HG02763 (cell line): ENCODE measurements around the gene KCNJ5.
"Not testable (repeated sequence)": the region's sequence is repeated elsewhere in the genome, so short reads cannot be mapped to it uniquely, and the experiment has no call there.

Experiments
- ATAC-seq: cut with Tn5 transposase; IDR thresholded peaks from one replicate; pipeline ENCODE4 v1.9.1; 2021; ENCODE audit warnings: mild to moderate bottlenecking, moderate library complexity; ENCODE audit not compliant: unreplicated experiment

KCNJ5 gene

GRCh38 chr11:128909438-128910125 is 18.4 kb downstream of the KCNJ5 start:
- no peak for ATAC-seq

- no peak for ATAC-seq
Observed at GRCh38 chr11:128910576-128910975, 19.4 kb downstream of the KCNJ5 start.

GRCh38 chr11:128911239-128911638 is 20.1 kb downstream of the KCNJ5 start:
- ATAC-seq, result no peak

- no peak for ATAC-seq
Observed at GRCh38 chr11:128911701-128912100, 20.5 kb downstream of the KCNJ5 start.

GRCh38 chr11:128913806-128914205 is 22.6 kb downstream of the KCNJ5 start:
- ATAC-seq, result no peak

GRCh38 chr11:128914216-128915148 is 23.3 kb downstream of the KCNJ5 start:
- ATAC-seq, result no peak

- ATAC-seq, result no peak
Observed at GRCh38 chr11:128915149-128915521, 24.0 kb downstream of the KCNJ5 start.

GRCh38 chr11:128916037-128916572 is 24.9 kb downstream of the KCNJ5 start:
- ATAC-seq, result no peak

- no peak for ATAC-seq
Observed at GRCh38 chr11:128916681-128917080, 25.5 kb downstream of the KCNJ5 start.

GRCh38 chr11:128917144-128917724 is 26.1 kb downstream of the KCNJ5 start:
- ATAC-seq, result no peak

GRCh38 chr11:128919216-128919615 is 28.1 kb downstream of the KCNJ5 start:
- no peak for ATAC-seq

GRCh38 chr11:128919635-128920034 is 28.5 kb downstream of the KCNJ5 start:
- not testable (repeated sequence) for ATAC-seq

GRCh38 chr11:128920666-128921065 is 29.5 kb downstream of the KCNJ5 start:
- ATAC-seq, result no peak

- ATAC-seq, result no peak
Observed at GRCh38 chr11:128921793-128922192, 30.6 kb downstream of the KCNJ5 start.

GRCh38 chr11:128924104-128924503 is 32.9 kb downstream of the KCNJ5 start:
- ATAC-seq, result no peak

GRCh38 chr11:128924510-128925249 is 33.5 kb downstream of the KCNJ5 start:
- ATAC-seq, result no peak

GRCh38 chr11:128925250-128925600 is 34.1 kb downstream of the KCNJ5 start:
- ATAC-seq, result no peak

GRCh38 chr11:128926000-128926399 is 34.8 kb downstream of the KCNJ5 start:
- ATAC-seq, result no peak

GRCh38 chr11:128926437-128927107 is 35.4 kb downstream of the KCNJ5 start:
- ATAC-seq, result no peak

GRCh38 chr11:128927108-128927461 is 35.9 kb downstream of the KCNJ5 start:
- ATAC-seq, result no peak
